Prostate gland (tissue), 2 donors: ENCODE results near the gene DAPK1. TPM values are rescaled to one million over a fixed set of nuclear protein-coding genes. Genes with fewer than 3 reads are reported as not detected.

Source experiments
- DNase-seq: peaks from one replicate; pipeline ENCODE4 v3.0.0-alpha.2; 2019; ENCODE audit warnings: low spot score
- H3K27ac ChIP-seq, 2 donors: fragments of 200-600 bp; sonication (generic); 2 replicates each; pipeline ENCODE4 v1.5.1; 2017 to 2019
- H3K27me3 ChIP-seq: fragments of 200-600 bp; sonication (generic); replicated peaks from 2 replicates; pipeline ENCODE4 v1.5.1; 2019; ENCODE audit not compliant: insufficient read depth
- H3K36me3 ChIP-seq, 2 donors: fragments of 200-600 bp; sonication (generic); 1 replicate in 1 of 2; 2 replicates in 1 of 2; pipeline versions ENCODE4 v1.5.1 to v1.8.1; 2017 to 2019
- H3K4me1 ChIP-seq: fragments of 200-600 bp; sonication (generic); replicated peaks from 2 replicates; pipeline ENCODE4 v1.5.1; 2019
- H3K4me3 ChIP-seq, 2 donors: fragments of 200-600 bp; sonication (generic); 2 replicates each; pipeline ENCODE4 v1.5.1; 2017 to 2019
- H3K9me3 ChIP-seq: fragments of 200-600 bp; sonication (generic); 2 replicates; pipeline ENCODE4 v1.5.1; 2017
- POLR2A ChIP-seq: fragments of 450-650 bp; IDR thresholded peaks from one replicate; pipeline ENCODE4 v1.6.1; 2016; ENCODE audit warnings: antibody characterized with exemption, mild to moderate bottlenecking
- POLR2AphosphoS5 ChIP-seq: sonication (generic); formaldehyde crosslinking; IDR thresholded peaks from one replicate; pipeline ENCODE4 v1.6.1; 2017; ENCODE audit warnings: antibody characterized with exemption
- WGBS: methylation state at CpG from one replicate; pipeline ENCODE4 v1.1.5; 2018; 5-methylcytosine and 5-hydroxymethylcytosine counted together
- intact Hi-C: fragments of 100-400 bp; cut with DNase I; formaldehyde crosslinking; loops from one replicate; pipeline ENCODE4 v1.14.2; 2022
- total RNA-seq, 2 donors: library from RNA; depleted of rRNA; stranded (reverse); fragments of >200 nt; gene quantifications; one replicate each; pipeline ENCODE4 v1.1.0, GENCODE V29; 2016
- TF ChIP-seq, protein P1 (sequence below), 4 experiments: fragments of 200-600 bp in 2 of 4; fragments of 450-650 bp in 2 of 4; sonication (generic) in 2 of 4; IDR thresholded peaks; 1 replicate in 3 of 4; 2 replicates in 1 of 4; pipeline ENCODE4 v1.5.1; 2016 to 2019; ENCODE audit warnings: antibody characterized with exemption in 4 of 4, mild to moderate bottlenecking in 2 of 4, moderate library complexity in 2 of 4

The DAPK1 gene
- total RNA-seq, 2 donors from 2014 or later = 13.9 to 39.1 TPM

DNA sequence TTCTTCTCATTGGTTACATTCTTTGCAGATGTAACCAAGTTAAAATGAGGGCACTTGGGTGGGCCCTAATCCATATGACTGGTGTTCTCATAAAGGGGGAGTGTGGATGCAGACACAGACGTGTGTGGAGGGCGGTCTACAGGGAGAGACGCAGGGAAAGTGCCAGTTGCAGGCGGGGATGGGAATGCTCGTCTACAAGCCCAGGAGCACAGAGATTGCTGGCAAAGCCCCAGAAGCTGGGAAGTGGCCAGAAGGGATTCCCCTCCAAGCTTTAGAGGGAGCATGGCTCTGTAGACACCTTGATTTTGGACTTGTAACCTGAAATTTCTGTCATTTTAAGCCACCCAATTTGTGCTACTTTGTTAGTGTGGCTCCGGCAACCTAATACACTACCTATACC lies 131.4 kb downstream of the DAPK1 start:
- intact Hi-C loops = no loop called here
- Histone ChIP-seq H3K27ac (no peak overlapping the region), H3K36me3 (no peaks in the 10 kb centered on the region), H3K27me3 (no peaks in the 10 kb centered on the region), H3K4me3 (no peak overlapping the region), H3K9me3 (no peaks in the 10 kb centered on the region), H3K4me1 (no peaks in the 10 kb centered on the region)
- 87% methylated on average over 6 of the region's 6 CpGs for WGBS
- TF ChIP-seq POLR2AphosphoS5 = no peak
- TF ChIP-seq POLR2A = no peak
- TF ChIP-seq, protein P1, sequence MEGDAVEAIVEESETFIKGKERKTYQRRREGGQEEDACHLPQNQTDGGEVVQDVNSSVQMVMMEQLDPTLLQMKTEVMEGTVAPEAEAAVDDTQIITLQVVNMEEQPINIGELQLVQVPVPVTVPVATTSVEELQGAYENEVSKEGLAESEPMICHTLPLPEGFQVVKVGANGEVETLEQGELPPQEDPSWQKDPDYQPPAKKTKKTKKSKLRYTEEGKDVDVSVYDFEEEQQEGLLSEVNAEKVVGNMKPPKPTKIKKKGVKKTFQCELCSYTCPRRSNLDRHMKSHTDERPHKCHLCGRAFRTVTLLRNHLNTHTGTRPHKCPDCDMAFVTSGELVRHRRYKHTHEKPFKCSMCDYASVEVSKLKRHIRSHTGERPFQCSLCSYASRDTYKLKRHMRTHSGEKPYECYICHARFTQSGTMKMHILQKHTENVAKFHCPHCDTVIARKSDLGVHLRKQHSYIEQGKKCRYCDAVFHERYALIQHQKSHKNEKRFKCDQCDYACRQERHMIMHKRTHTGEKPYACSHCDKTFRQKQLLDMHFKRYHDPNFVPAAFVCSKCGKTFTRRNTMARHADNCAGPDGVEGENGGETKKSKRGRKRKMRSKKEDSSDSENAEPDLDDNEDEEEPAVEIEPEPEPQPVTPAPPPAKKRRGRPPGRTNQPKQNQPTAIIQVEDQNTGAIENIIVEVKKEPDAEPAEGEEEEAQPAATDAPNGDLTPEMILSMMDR (IDR thresholded peaks at IDR 0.05) = no peak
- no peak for DNase-seq

DNA sequence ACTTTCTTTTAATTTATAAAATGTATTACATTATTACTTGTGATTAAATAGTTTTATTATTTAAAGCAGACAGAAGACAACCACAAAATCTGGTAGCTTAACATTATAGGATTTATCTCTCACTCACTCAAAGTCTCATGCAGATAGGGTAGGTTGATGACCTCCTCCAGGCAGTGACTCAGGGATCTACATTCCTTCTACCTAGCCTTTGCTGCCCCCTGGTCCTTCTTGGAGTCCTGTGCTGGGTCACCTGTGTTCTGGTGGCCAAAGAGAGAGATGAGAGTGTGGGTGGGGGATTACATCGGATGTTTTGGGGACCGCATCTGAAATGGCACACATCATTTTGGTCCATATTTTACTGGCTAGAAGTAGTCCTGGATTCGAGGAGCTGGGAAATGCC lies 132.6 kb downstream of the DAPK1 start:
- 94% methylated on average over 3 of the region's 3 CpGs for WGBS
- Histone ChIP-seq H3K9me3 (no peaks in the 10 kb centered on the region), H3K27me3 (no peaks in the 10 kb centered on the region), H3K36me3 (no peaks in the 10 kb centered on the region), H3K27ac (no peak overlapping the region), H3K4me3 (no peak overlapping the region), H3K4me1 (no peaks in the 10 kb centered on the region)
- DNase-seq = no peak
- intact Hi-C loops = no loop called here
- TF ChIP-seq, protein P1 (IDR thresholded peaks at IDR 0.05) = no peak
- TF ChIP-seq POLR2A (no peak), POLR2AphosphoS5 (no peak)

DNA sequence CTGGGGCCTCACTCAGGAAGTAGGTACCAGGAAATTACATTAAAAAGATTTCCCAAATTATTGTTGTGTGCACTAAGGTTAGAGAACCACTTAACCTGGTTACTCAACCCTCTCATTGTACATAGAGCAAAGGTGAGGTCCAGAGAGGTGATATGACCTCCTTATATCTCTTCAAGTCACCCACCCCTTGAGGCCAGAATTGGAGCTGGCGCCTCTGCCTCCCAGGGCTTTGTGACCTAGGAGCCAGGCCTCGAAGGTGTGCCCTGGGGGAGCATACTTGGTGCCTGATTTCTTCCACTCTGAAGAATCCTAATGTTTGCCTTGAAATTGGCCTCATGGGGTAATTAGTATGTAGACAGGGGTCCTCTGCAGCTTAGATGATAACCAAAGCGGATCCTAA lies 133.2 kb downstream of the DAPK1 start:
- no peak overlapping the region for H3K27ac ChIP-seq
- H3K9me3 ChIP-seq = no peaks in the 10 kb centered on the region
- intact Hi-C loops = no loop called here
- no peaks in the 10 kb centered on the region for H3K27me3 ChIP-seq
- WGBS = 100% methylated on average over 3 of the region's 3 CpGs
- TF ChIP-seq, protein P1 (IDR thresholded peaks at IDR 0.05) = no peak
- no peak for TF ChIP-seq POLR2AphosphoS5
- no peak for TF ChIP-seq POLR2A
- H3K4me3 ChIP-seq = no peak overlapping the region
- DNase-seq = no peak
- no peaks in the 10 kb centered on the region for H3K4me1 ChIP-seq
- no peaks in the 10 kb centered on the region for H3K36me3 ChIP-seq

DNA sequence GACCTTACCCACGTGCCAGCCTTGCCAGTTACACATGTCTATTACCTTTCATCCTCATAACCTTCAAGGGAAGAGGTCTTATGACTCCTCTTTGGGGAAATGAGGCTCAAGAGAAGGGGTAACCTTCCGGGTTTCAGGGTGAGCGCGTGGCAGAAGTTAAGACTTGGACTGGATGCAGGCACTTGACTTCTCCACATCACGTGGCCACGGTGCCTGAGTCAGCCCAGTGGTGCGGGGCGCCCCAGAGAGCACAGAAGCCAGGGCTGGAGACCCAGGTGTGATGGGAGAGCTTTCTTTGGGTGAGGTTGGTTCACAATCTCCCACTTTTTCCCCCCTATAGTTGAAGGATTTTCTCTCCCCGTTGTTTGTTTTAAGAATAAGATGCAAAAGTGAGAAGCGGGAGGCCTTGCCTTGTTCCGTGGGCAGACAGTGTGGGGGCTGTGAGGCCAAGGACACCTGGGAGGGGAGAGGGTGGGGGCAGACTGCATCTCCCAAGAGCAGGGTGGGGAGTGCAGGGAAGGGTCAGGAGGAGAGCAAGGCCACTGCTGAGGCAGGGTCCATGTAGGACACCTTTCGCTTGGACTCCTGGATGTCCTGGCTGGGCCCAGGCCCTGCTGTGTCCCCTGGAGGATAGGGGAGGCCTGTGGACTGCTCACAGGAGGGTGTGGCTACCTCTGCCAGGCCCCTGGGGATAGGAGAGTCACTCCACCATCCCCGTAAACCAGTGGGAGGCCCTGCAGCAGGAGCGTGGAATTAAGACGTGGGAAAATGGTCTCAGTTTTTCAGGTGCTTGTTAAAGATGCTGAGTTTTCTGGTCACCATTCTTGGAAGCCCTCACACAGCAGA lies 138.2 kb downstream of the DAPK1 start:
- WGBS = 92% methylated on average over 15 of the region's 15 CpGs

More for the DNA sequence above, 138.2 kb downstream of the DAPK1 start:
- Histone ChIP-seq H3K36me3 (no peaks in the 10 kb centered on the region), H3K4me3 (no peak overlapping the region), H3K9me3 (no peaks in the 10 kb centered on the region), H3K27ac (no peak overlapping the region), H3K27me3 (no peaks in the 10 kb centered on the region), H3K4me1 (peaks cover 3% of the 10 kb centered on the region)
- TF ChIP-seq, protein P1 (IDR thresholded peaks at IDR 0.05) = no peak
- TF ChIP-seq POLR2AphosphoS5 (no peak), POLR2A (no peak)
- intact Hi-C loops = no loop called here
- DNase-seq = no peak
